Pulmonary artery endothelial cell (primary cell): ENCODE measurements around the gene RHBDF2. TPM values are rescaled to one million over a fixed set of nuclear protein-coding genes. Genes with fewer than 3 reads are reported as not detected.
"Not testable (repeated sequence)": the region's sequence is repeated elsewhere in the genome, so short reads cannot be mapped to it uniquely, and the experiment has no call there.

Experiments
- DNase-seq: peaks from one replicate; pipeline ENCODE4 v3.0.0-alpha.2; 2011; ENCODE audit warnings: low read depth, low spot score
- total RNA-seq: library from RNA; depleted of rRNA; stranded (reverse); fragments of >200 nt; gene quantifications from 2 replicates; pipeline ENCODE4 v1.2.3, GENCODE V29; 2014

Gene RHBDF2
- total RNA-seq, 1 donor from 2014 or later, result 14.0 TPM

DNA sequence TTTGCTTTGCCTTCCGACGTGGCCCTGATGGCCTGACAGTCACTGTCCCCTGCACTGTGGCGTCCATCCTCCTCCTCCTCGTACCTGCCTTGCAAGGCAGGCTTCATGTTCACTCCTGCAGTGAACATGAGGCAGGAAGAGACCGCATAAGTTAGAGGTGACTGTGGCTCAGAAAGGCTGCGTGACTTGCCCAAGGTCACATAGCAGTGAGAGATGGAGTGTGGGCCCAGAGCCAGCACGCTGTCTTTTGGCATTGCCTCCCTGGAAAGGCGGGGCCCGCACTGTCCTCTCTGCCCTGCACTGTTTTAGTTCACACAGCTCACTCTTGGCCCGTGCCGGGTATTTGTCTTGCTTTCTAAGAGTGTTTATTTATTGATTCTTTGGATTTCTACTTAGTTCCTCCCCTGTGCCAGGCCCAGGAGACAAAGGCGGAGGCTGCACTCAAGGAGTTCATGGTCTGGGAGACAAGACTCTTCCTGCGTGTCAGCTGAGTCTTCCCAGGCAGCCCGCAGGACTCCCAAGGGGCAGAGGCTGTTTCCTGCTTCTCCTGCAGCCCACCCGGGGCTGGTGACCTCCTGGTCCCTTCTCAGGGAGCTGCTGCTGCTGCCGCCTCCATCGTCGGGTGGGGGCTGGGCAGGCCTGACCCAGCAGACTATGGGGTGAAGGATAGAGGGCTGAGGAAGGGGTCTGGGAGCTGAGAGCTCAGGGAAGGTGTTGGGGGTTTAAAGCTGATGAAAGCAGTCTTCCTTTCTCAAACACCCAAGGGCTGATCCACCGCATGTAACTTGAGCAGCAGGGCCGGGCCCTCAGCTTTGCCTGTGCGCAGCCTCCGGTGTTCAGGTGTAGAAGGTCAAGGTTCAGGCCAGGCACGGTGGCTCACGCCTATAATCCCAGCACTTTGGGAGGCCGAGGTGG, 23.6 kb upstream of the RHBDF2 start:
- DNase-seq, result no peak

DNA sequence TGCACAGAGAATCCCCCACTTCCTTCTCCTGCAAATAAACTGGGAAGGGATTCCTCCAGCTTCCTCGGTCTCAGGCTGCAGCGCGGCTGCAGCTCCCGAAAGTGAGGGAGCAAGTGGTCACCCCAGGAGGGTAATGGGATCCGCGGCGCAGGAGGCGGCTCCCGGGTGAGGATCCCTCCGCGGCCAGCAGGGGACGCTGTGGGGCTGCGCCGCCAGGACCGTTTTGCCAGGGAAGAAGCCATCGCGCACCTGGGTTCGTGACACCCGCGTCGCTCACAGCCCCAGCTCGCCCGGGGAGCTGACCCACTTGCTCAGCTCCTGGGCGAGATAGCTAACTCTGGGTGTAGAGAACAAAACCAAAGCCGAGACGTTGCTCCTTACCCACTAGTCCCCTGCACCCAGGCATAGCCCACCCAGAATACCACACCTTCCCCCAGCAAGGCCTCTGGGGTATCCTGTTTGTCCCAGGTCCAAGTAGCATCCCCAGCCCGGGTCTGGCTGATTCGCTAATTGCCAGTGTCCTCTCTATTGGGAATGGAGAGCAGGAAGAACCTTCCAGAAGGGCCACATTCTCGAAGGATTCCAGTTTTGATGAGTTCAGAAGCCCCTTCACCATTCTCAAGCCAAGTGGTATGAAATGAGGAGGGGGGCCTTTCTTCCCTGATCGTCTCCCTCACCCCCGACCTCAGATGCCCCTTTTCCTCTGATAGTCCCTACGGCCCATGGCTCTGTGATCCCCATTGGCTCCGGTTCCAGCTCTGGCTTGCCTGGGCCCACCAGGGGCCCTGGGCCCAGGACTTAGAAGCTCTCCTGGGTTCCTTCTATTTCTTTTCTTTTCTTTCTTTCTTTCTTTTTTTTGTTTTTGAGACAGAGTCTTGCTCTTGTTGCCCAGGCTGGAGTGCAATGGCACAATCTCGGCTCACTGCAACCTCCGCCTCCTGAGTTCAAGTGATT, 22.1 kb upstream of the RHBDF2 start:
- no peak for DNase-seq

DNA sequence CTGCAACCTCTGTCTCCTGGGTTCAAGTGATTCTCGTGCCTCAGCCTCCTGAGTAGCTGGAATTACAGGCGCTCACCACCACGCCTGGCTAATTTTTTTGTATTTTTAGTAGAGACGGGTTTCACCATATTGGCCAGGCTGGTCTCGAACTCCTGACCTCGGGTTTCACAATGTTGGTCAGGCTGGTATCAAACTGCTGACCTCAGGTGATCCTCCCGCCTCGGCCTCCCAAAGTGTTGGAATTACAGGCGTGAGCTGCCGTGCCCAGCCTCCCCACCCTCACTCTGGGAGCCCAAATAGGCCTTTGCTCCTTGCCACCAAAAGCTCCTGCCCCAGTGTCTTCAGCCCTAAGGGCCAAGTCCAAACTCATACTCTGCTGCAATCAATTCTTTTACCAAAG, 20.5 kb upstream of the RHBDF2 start:
- DNase-seq, result not testable (repeated sequence)

DNA sequence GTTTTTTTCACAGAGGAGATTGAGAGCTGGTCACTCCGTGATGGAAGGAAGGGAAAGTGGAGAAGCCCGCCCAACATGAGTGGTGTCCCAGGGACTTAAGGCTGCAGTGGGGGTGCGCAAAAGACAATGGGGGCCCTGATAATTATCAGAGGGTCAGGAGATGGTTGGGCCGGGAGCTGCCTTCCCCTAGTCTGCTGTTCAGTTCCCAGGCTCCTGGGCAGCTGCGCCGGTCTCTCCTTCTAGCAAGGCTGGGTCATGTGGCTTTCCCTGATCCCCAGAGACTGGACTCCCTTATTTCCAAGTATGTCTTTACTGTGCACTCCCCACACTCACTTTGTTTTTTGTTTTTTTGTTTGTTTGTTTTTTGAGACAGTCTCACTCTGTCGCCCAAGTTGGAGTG, 20.0 kb upstream of the RHBDF2 start:
- DNase-seq, result no peak

DNA sequence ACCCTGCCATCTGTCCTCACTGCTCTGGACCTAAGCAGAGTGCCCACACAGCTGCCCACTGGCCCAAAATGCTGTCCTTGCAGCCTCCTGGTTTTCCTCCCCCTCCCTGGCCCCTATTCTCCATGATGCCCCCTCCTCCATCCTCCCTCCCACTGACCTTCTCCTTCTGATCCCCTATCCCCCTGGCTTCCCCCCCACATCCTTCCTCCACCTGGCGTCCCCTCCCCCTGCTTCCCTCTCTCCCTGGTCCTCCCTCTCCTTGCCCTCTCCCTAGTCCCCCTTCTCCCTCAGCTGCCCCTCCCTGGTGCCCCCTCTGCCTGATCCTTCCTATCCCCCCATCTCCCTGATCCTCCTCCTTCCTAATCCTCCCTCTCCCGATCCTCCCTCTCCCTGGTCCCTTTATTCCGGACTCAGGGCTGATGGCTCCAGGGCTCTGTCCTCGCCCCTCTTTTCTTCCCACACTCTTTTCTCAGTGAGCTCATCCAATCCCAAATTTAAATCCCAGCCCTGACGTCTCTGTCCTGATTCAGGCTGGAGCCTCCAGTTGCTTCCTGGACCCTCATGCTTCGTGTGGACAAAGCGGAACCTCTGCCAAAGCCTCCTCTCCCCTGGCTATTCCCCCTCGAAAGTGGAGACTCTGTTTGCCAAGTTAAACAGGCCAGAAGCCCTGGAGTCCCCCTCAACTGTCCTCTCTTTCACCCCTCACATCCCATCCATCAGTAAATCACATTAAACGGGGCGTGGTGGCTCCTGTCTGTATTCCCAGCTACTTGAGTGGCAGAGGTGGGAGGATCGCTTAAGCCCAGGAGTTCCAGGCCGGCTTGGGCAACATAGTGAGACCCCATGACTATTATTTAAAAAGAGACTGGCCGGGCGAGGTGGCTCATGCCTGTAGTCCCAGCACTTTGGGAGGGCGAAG, 18.1 kb upstream of the RHBDF2 start:
- no peak for DNase-seq

DNA sequence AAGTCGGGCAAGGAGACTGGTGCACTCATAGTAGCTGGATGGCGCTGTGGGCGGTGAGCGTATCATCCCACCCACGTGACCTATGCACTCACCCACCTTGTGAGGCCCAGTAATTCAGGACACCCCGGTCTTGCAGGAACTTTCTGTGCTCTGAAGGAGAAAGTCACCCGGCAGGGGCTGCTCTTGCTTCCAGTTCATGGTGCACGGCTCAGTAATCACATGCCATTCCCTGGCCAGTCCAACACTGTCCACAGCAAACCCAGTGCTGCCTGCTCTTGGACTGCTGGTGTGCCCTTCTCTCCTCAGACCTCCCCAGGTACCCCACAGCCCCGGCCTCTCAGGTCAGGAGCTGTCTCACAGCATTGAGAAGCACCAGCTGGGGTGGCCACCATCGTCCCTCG, 16.4 kb upstream of the RHBDF2 start:
- DNase-seq, result no peak

DNA sequence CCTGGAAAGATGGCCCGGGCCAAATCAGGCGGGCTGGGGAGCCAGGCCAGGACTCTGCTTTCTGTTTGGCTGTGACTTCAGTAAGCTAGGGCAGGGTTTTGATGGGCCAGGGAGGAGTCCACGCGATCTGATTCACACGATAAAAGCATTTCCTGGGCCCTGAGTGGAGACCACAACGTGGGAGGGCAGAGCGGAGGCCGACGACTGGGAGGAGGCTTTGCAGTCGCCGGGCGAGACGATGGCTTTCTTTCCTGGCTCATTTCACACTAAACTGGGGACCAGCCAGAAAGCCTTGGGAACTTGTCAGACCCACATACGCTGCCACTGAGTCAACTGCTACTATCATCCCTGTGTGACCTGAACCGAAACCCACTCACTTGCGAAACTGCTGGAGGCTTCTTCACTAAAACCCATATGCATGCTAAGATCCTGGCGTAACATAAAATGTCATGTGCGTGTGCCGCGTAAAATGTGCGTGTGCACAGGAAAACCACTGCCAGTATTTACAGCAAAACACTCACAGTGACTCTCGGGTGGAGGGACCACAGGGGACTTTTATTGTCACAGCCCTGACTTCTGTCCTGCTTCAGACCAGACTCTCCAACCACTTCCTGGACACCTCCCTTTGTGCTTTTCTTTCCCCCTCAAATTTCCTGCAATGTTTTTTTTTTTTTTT, 14.2 kb upstream of the RHBDF2 start:
- DNase-seq, result no peak

DNA sequence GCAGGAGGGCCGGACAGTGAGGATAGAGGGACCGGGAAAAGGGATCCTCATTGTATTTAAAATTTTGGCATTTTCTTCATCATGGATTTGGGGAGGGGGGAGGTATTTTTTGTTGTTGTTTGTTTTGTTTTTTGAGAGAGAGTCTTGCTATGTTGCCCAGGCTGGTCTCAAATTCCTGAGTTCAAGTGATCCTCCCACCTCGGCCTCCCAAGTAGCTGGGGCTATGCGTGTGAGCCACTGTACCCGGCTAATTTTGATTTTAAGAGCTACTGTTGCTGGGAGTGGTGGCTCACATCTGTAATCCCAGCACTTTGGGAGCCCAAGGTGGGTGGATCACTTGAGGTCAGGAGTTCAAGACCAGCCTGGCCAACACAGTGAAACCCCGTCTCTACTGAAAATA, 13.1 kb upstream of the RHBDF2 start:
- DNase-seq, result not testable (repeated sequence)

DNA sequence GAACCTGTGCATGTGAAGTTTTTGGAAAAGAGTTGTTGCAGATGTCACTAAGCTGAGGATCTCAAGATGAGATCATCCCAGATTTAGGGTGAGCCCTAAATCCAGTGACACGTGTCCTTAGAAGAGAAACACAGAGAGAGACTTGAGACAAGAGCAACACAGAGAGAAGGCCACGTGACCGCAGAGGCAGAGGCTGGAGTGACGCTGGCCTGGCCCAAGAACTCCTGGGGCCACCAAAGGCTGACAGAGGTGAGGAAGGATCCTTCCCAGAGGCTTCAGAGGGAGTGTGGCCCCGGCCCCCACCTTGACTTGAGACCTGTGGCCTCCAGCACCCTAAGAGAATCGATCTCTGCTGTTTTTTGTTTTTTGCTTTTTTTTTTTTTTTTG, 12.1 kb upstream of the RHBDF2 start:
- DNase-seq, result no peak

DNA sequence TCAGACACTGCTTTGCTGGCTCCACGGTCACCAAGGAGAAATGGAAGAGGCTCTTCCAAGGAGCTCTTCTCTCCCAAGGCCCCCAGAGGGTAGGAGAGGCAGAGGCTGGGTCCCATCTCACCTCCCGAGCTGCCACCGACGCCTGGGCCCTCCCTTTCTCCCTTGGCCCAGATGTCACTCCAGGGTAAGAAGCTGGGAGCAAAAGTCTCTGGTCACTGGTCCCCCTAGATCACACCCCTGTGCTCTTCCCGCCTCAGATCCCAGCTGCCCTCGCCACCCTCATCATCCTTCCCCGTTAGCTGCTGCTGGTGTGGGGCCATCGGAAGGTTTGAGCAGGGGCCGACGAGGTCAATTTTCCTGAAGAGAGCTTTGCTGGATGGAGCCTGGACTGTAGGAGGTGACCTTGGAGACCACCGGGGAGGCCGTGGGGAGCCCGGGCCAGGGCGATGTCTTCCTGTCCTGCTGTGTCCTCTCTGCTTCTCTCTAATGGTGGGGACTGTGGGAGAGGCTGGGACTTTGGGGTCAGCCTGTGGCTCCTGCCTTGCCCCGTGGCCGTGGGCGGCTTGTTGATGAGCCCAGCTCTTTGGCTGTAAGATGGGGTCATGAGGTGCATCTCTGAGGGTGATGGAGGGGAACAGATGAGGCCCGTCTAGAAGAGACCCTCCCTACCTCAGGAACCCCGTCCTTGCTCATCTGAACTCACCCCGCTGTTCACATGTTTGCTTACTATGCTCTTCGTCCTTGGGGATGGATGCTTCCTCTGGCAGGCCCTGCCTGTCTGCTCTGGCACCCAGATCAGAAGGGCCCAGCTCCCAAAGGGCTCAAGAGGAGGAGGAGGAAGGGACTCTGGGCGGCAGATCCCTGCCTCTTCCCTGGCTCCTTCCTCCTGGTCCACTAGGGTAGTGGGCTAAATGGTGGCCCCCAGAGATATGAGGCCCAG, 11.4 kb upstream of the RHBDF2 start:
- DNase-seq, result no peak

DNA sequence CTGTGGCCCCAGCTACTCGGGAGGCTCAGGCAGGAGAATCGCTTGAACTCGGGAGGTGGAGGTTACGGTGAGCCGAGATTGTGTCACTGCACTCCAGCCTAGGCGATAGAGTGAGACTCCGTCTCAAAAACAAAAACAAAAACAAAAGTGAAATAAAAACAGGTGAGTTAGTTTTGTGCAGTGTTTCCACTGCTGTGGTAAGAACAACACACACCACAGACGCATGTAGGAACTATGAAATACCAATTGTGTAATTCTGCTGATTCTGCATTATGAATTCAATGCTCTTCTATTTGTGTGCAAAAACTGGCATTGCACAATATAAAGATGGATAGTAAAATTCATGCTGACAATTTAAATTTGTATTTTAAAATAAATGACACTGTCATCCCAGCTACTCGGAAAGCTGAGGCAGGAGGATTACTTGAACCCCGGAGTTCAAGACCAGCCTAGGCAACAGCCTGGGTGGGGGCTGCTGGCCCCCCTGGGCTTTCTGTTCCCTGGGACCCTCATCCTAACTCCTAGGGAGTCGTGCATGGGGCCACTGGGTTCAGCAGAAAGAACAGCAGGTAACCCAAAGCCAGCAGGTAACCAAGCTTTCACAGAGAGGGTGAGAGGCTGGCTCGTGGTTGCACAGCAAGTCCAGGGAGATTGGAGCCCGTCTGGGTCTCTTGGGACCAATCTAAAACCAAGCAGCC, 10.6 kb upstream of the RHBDF2 start:
- no peak for DNase-seq

DNA sequence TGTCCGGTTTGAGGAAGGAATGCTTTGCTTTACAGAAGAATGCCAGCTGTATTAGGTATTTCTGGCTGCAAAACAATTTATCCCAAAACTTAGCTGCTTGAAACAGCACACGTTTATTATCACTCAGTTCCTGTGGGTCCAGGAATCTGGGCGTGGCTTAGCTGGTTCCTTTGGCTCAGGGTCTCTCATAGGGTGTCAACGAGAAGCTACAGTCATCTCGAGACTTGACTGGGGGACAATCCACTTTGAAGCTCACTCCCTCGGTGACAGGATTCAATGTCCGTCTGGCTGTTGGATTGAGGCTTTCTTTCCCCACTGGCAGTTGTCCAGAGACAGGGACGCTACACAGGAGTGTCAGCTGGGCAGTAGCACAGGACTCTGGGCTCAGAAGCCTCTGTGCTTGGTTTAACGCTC, 9.6 kb upstream of the RHBDF2 start:
- DNase-seq, result no peak

DNA sequence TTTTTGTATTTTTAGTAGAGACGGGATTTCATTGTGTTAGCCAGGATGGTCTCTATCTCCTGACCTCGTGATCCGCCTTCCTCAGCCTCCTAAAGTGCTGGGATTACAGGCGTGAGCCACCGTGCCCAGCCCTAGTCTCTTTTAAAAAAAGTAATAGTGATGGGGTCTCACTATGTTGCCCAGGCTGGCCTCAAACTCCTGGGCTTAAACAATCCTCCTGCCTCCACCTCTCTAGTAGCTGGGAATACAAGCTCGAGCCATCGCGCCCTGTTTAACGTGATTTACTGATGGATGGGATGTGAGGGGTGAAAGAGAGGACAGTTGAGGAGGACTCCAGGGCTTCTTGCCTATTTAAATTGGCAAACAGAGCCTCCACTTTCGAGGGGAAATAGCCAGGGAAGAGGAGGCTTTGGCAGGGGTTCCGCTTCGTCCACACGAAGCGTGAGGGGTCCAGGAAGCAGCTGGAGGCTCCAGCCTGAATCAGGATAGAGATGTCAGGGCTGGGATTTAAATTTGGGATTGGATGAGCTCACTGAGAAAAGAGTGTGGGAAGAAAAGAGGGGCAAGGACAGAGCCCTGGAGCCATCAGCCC, 7.3 kb upstream of the RHBDF2 start:
- DNase-seq, result not testable (repeated sequence)

DNA sequence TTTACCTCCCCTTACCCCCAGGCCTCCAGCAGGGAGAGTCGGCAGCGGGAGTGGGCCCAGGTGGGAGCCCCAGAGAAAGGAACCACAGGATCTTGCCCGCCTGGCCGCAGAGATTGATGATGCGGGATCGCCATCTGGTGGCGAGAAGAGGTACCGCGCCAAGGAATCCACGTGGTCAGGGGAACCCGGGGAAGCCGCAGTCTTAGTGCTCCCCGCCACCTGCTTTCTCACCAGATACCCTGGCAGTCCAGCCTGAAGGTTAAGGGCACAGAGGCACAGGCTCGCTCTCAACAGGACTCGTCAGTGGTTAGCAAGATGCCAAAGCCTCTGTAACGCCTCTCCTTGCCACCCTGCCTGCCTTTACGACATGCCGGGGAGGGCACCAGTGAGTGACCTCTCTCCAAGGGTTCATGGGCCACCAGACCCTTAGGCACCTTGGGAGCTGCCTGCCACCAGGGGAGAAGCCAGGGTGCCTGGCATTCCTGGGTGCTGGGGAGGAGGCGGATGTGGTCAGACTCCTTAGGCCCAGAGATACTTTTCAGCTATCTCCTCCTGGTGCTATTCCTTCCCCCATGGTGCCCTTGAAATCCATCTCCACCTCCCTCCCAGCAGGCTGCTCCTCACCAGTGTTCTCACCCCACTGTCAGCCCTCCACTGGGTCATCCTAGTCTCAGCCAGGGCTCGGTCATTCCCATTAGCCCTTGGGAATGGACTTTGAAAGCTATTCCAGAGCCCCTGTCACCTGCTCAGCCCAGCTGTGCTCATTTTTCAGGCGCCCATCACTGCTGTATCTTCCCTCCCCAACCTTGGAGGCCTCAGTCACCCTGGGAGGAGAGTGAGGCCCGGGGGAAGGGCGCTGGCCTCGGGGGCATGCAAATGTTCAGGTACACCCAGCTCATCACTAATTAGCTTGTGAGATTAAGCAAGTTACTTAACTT, 5.5 kb upstream of the RHBDF2 start:
- DNase-seq, result no peak

DNA sequence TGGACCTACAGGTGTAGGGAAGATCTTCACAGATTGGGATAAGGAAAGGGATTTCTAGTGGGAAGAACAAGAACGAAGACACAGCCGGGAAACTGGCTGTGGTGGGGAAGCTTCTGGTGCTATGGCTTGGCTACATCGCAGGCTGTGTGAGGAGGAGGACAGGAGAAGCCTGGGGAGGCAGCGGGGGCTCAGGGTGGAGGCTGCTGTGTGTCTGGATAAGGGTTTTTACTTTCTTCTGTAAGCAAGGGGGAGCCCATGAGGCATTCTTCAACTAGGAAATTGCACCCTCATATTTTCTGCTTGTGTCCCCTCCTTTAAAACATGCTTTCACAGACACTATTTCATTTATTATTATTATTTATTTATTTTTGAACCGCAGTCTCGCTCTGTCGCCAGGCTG, 2.9 kb upstream of the RHBDF2 start:
- no peak for DNase-seq

DNA sequence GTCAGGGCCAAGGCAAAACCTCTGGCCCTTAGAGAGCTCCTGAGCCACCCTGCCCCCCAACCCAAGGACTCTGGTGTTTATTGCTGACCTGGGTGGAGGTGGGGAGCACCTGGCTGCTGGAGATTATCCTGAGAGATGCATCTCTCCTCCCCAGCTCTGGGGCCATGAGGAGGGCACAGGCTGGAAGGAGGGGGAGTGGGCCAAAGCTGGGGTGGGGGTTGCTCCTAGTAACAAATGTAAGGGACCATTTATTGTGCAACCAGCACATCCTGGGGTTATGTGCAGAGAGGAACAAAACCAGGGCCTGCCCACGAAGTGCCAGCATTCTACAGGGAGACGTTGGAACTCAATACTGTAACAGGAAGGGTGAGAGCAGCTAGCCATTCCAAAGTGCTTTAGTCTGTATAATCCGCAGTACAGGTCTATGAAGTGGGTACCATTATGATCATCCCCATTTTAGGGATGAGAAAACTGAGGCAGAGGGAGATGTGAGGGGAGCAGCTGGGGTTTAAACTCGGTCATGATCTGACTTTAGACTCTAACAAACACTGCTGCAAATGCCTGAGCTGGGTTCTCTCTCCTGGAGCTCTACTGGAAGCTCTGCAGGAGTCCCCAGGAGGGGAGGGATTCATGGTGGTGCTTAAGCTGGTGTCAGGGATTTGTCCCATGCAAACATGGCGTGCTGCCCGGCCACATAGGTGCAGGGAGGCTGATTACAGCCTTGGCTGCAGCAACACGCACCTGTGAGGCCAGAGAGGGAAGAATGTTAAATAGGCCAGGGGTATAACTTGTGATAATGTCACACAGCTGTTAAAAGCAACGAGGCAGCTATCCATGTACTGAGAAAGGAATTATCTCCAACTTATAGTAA, 1.4 kb upstream of the RHBDF2 start:
- no peak for DNase-seq
